Keratinocyte (primary cell): Measurements from ENCODE around the gene GRB10.

Source experiments
- EZH2 ChIP-seq: IDR thresholded peaks from one replicate; pipeline ENCODE4 v1.6.1; 2012; ENCODE audit warnings: inconsistent platforms, mild to moderate bottlenecking, low read length, moderate library complexity
- TF ChIP-seq, protein P1 (sequence below), 3 experiments: IDR thresholded peaks in 1 of 3; conservative IDR thresholded peaks in 1 of 3; optimal IDR thresholded peaks in 1 of 3; 2 replicates in 2 of 3; 3 replicates in 1 of 3; pipeline versions ENCODE3 to v1.5.1; 2011; ENCODE audit warnings: low read length in 3 of 3, mild to moderate bottlenecking in 3 of 3, moderate library complexity in 2 of 3, control low read depth in 1 of 3, inconsistent platforms in 1 of 3; ENCODE audit not compliant: insufficient read depth in 2 of 3; ENCODE audit errors: extremely low read depth in 1 of 3

DNA sequence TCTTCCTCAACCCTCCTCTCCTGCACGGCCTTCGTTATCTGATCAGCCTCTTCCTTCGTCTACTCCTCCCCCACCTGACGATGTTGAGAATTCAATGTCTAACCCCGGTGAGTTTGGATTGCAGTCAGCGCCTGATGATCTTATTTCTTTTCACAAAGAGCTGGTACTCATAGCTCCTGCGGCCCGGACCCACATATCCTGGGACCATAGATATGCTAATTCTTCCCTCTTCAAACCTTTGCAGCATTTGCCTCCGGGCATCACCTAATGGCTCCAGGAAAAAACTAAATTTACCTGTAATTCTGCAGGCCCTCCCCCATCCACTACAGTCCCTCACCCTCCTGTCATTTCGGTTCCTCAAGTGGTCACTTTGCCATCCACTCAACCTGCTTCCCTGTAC is 205.1 kb downstream of the GRB10 start:
- no peak for TF ChIP-seq EZH2
- TF ChIP-seq, protein P1, sequence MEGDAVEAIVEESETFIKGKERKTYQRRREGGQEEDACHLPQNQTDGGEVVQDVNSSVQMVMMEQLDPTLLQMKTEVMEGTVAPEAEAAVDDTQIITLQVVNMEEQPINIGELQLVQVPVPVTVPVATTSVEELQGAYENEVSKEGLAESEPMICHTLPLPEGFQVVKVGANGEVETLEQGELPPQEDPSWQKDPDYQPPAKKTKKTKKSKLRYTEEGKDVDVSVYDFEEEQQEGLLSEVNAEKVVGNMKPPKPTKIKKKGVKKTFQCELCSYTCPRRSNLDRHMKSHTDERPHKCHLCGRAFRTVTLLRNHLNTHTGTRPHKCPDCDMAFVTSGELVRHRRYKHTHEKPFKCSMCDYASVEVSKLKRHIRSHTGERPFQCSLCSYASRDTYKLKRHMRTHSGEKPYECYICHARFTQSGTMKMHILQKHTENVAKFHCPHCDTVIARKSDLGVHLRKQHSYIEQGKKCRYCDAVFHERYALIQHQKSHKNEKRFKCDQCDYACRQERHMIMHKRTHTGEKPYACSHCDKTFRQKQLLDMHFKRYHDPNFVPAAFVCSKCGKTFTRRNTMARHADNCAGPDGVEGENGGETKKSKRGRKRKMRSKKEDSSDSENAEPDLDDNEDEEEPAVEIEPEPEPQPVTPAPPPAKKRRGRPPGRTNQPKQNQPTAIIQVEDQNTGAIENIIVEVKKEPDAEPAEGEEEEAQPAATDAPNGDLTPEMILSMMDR (optimal IDR thresholded peaks at IDR 0.05 in 1 of 3, IDR thresholded peaks at IDR 0.05 in 1 of 3, conservative IDR thresholded peaks at IDR 0.05 in 1 of 3; ENCODE audit: extremely low read depth in 1 of 3, insufficient read depth in 2 of 3, low read length in 3 of 3), result no peak
